PC-3 (cell line): ENCODE data around the gene LUZP1.

Source experiments
- CTCF ChIP-seq: fragments of 300-600 bp; sonication (generic); conservative IDR thresholded peaks from 2 replicates; pipeline ENCODE4 v1.5.1; 2017; ENCODE audit warnings: antibody characterized with exemption, low read depth, mild to moderate bottlenecking, low read length
- EZH2 ChIP-seq: fragments of 300-600 bp; sonication (generic); IDR thresholded peaks from one replicate; pipeline ENCODE4 v1.6.1; 2017; ENCODE audit warnings: antibody characterized with exemption, mild to moderate bottlenecking, low read length; ENCODE audit not compliant: unreplicated experiment
- EZH2phosphoT487 ChIP-seq: fragments of 300-600 bp; sonication (generic); IDR thresholded peaks from 2 replicates; pipeline ENCODE4 v1.6.1; 2018; ENCODE audit warnings: mild to moderate bottlenecking, antibody characterized with exemption, low read length, borderline replicate concordance

- TF ChIP-seq CTCF, result no peak
- no peak for TF ChIP-seq EZH2
- no peak for TF ChIP-seq EZH2phosphoT487
Observed at GRCh38 chr1:23122023-23122748, 46.5 kb downstream of the LUZP1 start.
